OCI-M1 (cell line): ENCODE measurements around the gene SEZ6L.
"Not testable (repeated sequence)": the region's sequence is repeated elsewhere in the genome, so short reads cannot be mapped to it uniquely, and the experiment has no call there.

ENCODE experiments used
- DNase-seq: peaks from one replicate; lab custom pipeline; 2025; lab: John Stamatoyannopoulos, UW

The SEZ6L gene

GRCh38 chr22:26383968-26384556 lies 214.8 kb downstream of the SEZ6L start:
- DNase-seq = no peak

GRCh38 chr22:26385164-26385563 lies 215.9 kb downstream of the SEZ6L start:
- DNase-seq = no peak

GRCh38 chr22:26389125-26389524 lies 219.9 kb downstream of the SEZ6L start:
- DNase-seq = no peak

- DNase-seq = no peak
Observed at GRCh38 chr22:26391091-26391490, 221.8 kb downstream of the SEZ6L start.

GRCh38 chr22:26391623-26392022 lies 222.4 kb downstream of the SEZ6L start:
- no peak for DNase-seq

- DNase-seq = no peak
Observed at GRCh38 chr22:26393929-26394328, 224.7 kb downstream of the SEZ6L start.

GRCh38 chr22:26394777-26395176 lies 225.5 kb downstream of the SEZ6L start:
- DNase-seq = no peak

GRCh38 chr22:26395926-26396325 lies 226.7 kb downstream of the SEZ6L start:
- no peak for DNase-seq

- peak; percentile 92 for DNase-seq
Observed at GRCh38 chr22:26398741-26399153, 229.5 kb downstream of the SEZ6L start.

GRCh38 chr22:26399289-26399688 lies 230.0 kb downstream of the SEZ6L start:
- no peak for DNase-seq

- peak; percentile 79 for DNase-seq
Observed at GRCh38 chr22:26401726-26402125, 232.5 kb downstream of the SEZ6L start.

GRCh38 chr22:26404851-26405421 lies 235.7 kb downstream of the SEZ6L start:
- peak; percentile 99 for DNase-seq

- peak; percentile 52 for DNase-seq
Observed at GRCh38 chr22:26406118-26406517, 236.9 kb downstream of the SEZ6L start.

- DNase-seq = not testable (repeated sequence)
Observed at GRCh38 chr22:26408562-26409220, 239.4 kb downstream of the SEZ6L start.

- peak; percentile 78 for DNase-seq
Observed at GRCh38 chr22:26409719-26410335, 240.6 kb downstream of the SEZ6L start.

GRCh38 chr22:26410386-26410785 lies 241.1 kb downstream of the SEZ6L start:
- no peak for DNase-seq

- DNase-seq = no peak
Observed at GRCh38 chr22:26414347-26414746, 245.1 kb downstream of the SEZ6L start.

GRCh38 chr22:26416256-26416655 lies 247.0 kb downstream of the SEZ6L start:
- no peak for DNase-seq

GRCh38 chr22:26416670-26417276 lies 247.5 kb downstream of the SEZ6L start:
- DNase-seq = no peak

- no peak for DNase-seq
Observed at GRCh38 chr22:26417406-26417805, 248.1 kb downstream of the SEZ6L start.

- no peak for DNase-seq
Observed at GRCh38 chr22:26418620-26419019, 249.4 kb downstream of the SEZ6L start.

- no peak for DNase-seq
Observed at GRCh38 chr22:26426924-26427323, 257.7 kb downstream of the SEZ6L start.
